Measurements from ENCODE around the gene HOGA1.

DNA sequence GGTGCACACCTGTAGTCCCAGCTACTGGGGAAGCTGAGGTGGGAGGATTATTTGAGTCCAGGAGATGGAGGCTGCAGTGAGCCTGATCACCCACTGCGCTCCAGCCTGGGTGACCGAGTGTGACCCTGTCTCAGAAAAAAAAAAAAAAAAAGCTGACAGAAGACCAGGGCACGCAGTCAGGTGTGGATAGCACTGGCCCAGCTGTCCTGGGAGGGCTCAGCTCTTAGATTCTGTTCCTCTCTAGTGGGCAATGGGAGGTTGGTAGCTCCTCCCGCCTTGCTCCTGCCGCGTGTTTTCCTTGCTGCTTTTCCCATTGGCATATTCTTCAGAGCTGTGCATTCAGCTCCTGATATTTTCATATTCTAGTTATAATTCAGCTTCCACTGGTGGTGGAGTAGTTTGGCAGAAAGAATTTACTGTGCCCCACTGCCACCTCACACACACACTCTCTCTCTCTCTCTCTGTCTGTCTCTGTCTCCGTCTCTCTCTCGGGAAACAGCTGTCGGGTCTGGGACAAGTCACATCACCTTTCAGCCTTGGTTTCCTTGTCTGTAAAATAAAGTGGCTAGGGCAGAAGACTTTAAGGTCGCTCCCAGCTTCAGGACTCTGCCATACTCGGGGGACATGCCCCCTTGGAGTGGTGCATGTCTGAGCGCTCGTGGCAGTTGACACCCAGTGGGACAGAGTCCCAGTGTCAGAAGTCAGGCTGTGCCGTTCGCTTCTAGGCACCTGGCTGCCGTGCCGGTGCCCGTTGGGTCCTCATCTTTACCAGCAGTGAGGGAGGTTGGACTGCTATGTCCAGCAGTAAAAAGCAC lies 37.5 kb upstream of the HOGA1 start:
- no peak for TF ChIP-seq TAF1 (IDR thresholded peaks at IDR 0.05; ENCODE audit: borderline replicate concordance, low read depth, low read length)
- TF ChIP-seq EZH2phosphoT487 (IDR thresholded peaks at IDR 0.05; ENCODE audit: borderline replicate concordance, low read depth) = no peak
- TF ChIP-seq, protein P1, sequence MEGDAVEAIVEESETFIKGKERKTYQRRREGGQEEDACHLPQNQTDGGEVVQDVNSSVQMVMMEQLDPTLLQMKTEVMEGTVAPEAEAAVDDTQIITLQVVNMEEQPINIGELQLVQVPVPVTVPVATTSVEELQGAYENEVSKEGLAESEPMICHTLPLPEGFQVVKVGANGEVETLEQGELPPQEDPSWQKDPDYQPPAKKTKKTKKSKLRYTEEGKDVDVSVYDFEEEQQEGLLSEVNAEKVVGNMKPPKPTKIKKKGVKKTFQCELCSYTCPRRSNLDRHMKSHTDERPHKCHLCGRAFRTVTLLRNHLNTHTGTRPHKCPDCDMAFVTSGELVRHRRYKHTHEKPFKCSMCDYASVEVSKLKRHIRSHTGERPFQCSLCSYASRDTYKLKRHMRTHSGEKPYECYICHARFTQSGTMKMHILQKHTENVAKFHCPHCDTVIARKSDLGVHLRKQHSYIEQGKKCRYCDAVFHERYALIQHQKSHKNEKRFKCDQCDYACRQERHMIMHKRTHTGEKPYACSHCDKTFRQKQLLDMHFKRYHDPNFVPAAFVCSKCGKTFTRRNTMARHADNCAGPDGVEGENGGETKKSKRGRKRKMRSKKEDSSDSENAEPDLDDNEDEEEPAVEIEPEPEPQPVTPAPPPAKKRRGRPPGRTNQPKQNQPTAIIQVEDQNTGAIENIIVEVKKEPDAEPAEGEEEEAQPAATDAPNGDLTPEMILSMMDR (IDR thresholded peaks at IDR 0.05) = no peak
- no peak for TF ChIP-seq POLR2AphosphoS5 (IDR thresholded peaks at IDR 0.05; ENCODE audit: low read depth, low read length)
- TF ChIP-seq, protein P2, sequence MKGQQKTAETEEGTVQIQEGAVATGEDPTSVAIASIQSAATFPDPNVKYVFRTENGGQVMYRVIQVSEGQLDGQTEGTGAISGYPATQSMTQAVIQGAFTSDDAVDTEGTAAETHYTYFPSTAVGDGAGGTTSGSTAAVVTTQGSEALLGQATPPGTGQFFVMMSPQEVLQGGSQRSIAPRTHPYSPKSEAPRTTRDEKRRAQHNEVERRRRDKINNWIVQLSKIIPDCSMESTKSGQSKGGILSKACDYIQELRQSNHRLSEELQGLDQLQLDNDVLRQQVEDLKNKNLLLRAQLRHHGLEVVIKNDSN (IDR thresholded peaks at IDR 0.05; ENCODE audit: borderline replicate concordance, low read depth) = no peak
- TF ChIP-seq, protein P3, sequence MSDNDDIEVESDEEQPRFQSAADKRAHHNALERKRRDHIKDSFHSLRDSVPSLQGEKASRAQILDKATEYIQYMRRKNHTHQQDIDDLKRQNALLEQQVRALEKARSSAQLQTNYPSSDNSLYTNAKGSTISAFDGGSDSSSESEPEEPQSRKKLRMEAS (IDR thresholded peaks at IDR 0.05; ENCODE audit: low read depth) = no peak
- TF ChIP-seq FOXM1 (IDR thresholded peaks at IDR 0.05; ENCODE audit: low read depth) = no peak
- TF ChIP-seq, protein P4, sequence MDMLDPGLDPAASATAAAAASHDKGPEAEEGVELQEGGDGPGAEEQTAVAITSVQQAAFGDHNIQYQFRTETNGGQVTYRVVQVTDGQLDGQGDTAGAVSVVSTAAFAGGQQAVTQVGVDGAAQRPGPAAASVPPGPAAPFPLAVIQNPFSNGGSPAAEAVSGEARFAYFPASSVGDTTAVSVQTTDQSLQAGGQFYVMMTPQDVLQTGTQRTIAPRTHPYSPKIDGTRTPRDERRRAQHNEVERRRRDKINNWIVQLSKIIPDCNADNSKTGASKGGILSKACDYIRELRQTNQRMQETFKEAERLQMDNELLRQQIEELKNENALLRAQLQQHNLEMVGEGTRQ (IDR thresholded peaks at IDR 0.05; ENCODE audit: borderline replicate concordance, low read depth, low read length) = no peak
- TF ChIP-seq EP300 (IDR thresholded peaks at IDR 0.05; ENCODE audit: borderline replicate concordance in 1 of 2, low read depth in 1 of 2, low read length in 1 of 2) = no peak
- TF ChIP-seq CHD2 (IDR thresholded peaks at IDR 0.05; ENCODE audit: low read length, partially characterized antibody) = no peak
